Skeletal muscle tissue (tissue), 4 donors: ENCODE data around the gene FOXP1. TPM values are rescaled to one million over a fixed set of nuclear protein-coding genes. Genes with fewer than 3 reads are reported as not detected.

Experiments
- H3K27ac ChIP-seq: one replicate; pipeline ENCODE4 v1.7.0; 2013; ENCODE audit warnings: mild to moderate bottlenecking, low read depth, low read length, inconsistent platforms
- H3K27me3 ChIP-seq, 3 donors: one replicate each; pipeline ENCODE4 v1.7.0; 2013; ENCODE audit warnings: low read length in 3 of 3; ENCODE audit not compliant: control insufficient read depth in 3 of 3, insufficient read depth in 3 of 3
- H3K36me3 ChIP-seq, 3 donors: one replicate each; pipeline ENCODE4 v1.7.0; 2013; ENCODE audit warnings: low read length in 3 of 3; ENCODE audit not compliant: control insufficient read depth in 3 of 3, insufficient read depth in 3 of 3
- H3K4me1 ChIP-seq, 3 donors: one replicate each; pipeline ENCODE4 v1.7.0; 2013; ENCODE audit warnings: low read length in 3 of 3, mild to moderate bottlenecking in 3 of 3; ENCODE audit not compliant: control insufficient read depth in 3 of 3, insufficient read depth in 3 of 3
- H3K4me3 ChIP-seq, 3 donors: one replicate each; pipeline ENCODE4 v1.7.0; 2013; ENCODE audit warnings: low read length in 3 of 3
- H3K9ac ChIP-seq, 3 donors: one replicate each; pipeline ENCODE4 v1.7.0; 2013; ENCODE audit warnings: low read length in 3 of 3, mild to moderate bottlenecking in 3 of 3, moderate library complexity in 2 of 3, low read depth in 1 of 3
- H3K9me3 ChIP-seq, 3 donors: one replicate each; pipeline ENCODE4 v1.7.0; 2013; ENCODE audit warnings: low read length in 3 of 3; ENCODE audit not compliant: control insufficient read depth in 3 of 3
- total RNA-seq: library from RNA; depleted of rRNA; stranded (reverse); fragments of >200 nt; gene quantifications from one replicate; pipeline ENCODE4 v1.2.3, GENCODE V29; 2014
- donor health status: Osteomylitis.

Gene FOXP1
- total RNA-seq, 1 donor from 2014 or later, result 36.0 TPM

DNA sequence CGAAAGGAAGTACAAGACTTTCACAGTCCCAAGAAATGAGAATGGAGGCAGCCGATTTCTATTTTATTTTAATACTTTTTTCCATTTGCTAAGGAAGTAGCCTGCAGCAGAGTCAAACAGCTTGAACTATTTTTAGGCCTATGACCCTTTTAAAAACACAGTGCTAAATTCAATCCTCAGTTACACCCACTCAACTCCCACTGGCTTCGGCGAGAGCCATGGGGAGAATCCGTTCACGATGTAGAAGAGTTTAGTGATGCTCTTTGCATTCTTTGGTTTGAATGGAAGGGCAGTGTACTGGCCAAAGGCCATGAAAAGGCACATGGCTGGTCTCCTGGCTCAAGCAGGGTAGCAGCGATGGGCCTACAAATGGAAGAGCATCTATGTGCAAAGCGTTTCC is 343.5 kb downstream of the FOXP1 start:
- Histone ChIP-seq H3K9ac (no peak overlapping the region), H3K27me3 (no peaks in the 10 kb centered on the region), H3K4me3 (peak overlapping the region in 1 of 3 donors; percentile 38), H3K4me1 (peaks cover 11 to 20% (median 16%) of the 10 kb centered on the region in 3 donors), H3K9me3 (no peaks in the 10 kb centered on the region), H3K36me3 (no peaks in the 10 kb centered on the region), H3K27ac (peak overlapping the region; percentile 42)

DNA sequence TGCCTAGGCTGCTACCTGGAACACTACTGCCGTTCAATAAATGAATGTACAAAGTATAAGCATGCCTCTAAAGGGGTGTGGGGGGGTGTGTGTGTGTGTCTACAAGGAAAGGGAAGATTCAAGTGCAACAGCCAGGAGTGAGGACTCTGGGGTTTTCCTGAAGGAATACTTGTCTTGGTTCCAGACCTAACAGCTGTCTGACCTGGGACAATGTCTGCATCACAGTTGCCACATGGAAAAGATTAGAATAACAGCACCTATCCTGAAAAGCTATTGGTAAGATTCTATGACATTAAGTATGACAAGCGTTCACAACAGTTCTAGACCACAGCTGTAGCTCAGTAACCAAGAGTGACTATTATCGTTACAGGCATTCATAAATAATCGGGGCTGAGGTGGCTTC is 345.2 kb downstream of the FOXP1 start:
- no peaks in the 10 kb centered on the region for H3K9me3 ChIP-seq
- H3K36me3 ChIP-seq, result no peaks in the 10 kb centered on the region
- H3K4me3 ChIP-seq, result no peak overlapping the region
- H3K27ac ChIP-seq, result no peak overlapping the region
- H3K27me3 ChIP-seq, result no peaks in the 10 kb centered on the region
- peaks cover 11 to 20% (median 16%) of the 10 kb centered on the region in 3 donors for H3K4me1 ChIP-seq
- H3K9ac ChIP-seq, result peak overlapping the region in 1 of 3 donors; percentile 5

DNA sequence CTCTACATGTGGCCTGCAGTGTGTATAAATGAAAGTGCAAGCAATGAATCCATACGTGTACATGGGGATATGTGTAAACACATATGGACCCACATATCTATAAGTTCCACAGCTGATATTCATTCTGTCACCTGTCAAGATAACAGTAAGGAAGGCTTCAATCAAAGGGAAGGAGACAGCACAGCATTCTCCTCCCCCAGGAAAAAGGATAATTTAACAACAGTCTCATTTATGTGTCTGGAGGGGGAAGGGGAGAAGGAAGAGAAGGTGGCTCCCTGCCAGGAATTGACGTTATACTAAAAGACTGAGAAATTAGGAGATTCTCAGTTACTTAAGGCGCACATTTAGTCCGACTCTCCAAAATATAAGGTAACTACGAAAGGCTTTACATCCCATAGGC is 345.9 kb downstream of the FOXP1 start:
- Histone ChIP-seq H3K27me3 (no peaks in the 10 kb centered on the region), H3K9ac (peak overlapping the region in 1 of 3 donors; percentile 5), H3K4me3 (no peak overlapping the region), H3K9me3 (no peaks in the 10 kb centered on the region), H3K36me3 (no peaks in the 10 kb centered on the region), H3K27ac (no peak overlapping the region), H3K4me1 (peaks cover 11 to 20% (median 16%) of the 10 kb centered on the region in 3 donors)

DNA sequence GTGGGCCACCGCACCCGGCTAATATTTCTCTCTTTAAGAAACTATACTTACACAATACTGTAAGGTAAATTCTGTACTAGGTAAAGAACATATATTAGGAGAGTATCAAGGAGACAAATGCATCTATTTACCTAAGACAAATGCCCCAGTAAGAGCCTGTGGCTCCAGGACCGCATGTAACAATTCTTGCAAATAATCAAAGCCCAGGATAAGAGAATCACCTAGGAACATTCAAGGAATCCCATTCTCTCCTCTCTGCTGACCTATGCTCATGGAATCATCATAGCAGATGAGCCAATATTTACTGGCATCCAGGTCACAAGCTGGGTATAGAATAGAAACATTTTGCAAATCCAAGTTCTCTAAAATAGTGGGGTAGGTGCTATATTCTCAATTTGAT is 347.7 kb downstream of the FOXP1 start:
- no peaks in the 10 kb centered on the region for H3K9me3 ChIP-seq
- H3K36me3 ChIP-seq, result no peaks in the 10 kb centered on the region
- no peaks in the 10 kb centered on the region for H3K27me3 ChIP-seq
- peaks cover 11 to 20% (median 16%) of the 10 kb centered on the region in 3 donors for H3K4me1 ChIP-seq
- H3K4me3 ChIP-seq, result no peak overlapping the region
- no peak overlapping the region for H3K27ac ChIP-seq
- no peak overlapping the region for H3K9ac ChIP-seq

DNA sequence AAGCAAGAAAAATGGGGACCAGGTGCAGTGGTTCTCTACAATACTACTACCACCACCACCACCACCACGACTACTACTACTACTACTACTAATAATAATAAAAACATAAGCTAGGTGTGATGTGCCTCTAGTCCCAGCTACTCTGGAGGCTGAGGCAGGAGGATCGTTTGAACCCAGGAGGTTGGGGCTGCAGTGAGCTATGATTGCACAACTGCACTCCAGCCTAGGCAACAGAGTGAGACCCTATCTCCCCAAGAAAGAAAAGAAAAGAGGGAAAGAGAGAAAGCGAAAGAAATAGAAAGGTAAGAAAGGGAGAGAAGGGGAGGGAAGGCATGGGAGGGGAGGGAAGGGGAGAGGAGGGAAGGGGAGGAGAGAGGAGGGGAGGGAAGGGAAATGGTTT is 350.6 kb downstream of the FOXP1 start:
- Histone ChIP-seq H3K4me1 (peaks cover 0 to 3% (median under 1%) of the 10 kb centered on the region in 3 donors), H3K36me3 (no peaks in the 10 kb centered on the region), H3K27ac (no peak overlapping the region), H3K9me3 (no peaks in the 10 kb centered on the region), H3K9ac (no peak overlapping the region), H3K27me3 (no peaks in the 10 kb centered on the region), H3K4me3 (no peak overlapping the region)

DNA sequence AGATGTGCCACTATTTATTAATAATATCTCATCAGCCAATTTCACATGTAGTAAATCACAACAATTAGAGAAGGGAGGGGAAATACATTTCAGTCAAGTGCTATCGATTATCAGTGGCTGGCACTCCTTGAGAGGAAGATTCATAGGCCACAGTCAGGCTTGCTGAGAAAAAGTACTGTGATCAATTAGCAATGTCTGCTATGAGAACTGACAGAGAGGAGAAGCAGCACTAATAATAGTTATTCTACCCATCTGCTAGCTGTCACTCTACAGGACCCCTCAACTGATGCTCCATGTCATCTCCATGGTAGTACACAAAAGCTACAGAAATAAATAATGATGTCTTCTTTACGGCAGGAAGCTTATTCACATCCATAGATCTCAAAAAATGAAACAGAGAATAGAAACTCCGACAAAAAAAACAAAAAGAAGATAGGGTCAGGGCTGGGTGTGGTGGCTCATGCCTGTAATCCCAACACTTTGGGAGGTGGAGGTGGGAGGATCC is 351.3 kb downstream of the FOXP1 start:
- no peak overlapping the region for H3K4me3 ChIP-seq
- no peaks in the 10 kb centered on the region for H3K4me1 ChIP-seq
- no peaks in the 10 kb centered on the region for H3K9me3 ChIP-seq
- no peak overlapping the region for H3K27ac ChIP-seq
- no peaks in the 10 kb centered on the region for H3K36me3 ChIP-seq
- H3K9ac ChIP-seq, result no peak overlapping the region
- H3K27me3 ChIP-seq, result no peaks in the 10 kb centered on the region

DNA sequence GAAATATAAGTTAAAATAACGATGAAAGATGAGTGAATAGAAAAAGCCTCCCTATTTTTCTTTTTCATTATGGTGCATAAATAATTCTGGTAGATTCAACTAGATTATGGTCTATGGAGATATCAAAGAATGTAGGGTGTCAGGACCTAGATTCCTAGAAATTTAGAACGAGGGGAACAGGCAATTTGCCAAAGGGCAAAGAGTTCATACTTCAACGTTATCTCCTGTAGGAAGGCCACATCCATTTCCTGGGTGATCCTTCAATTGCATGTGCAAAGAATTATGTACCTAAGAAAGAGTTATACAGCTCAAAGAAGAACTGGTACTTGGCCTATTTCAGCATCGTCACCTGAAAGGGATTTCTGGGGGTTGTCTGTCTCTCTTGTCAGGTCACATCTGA is 351.8 kb downstream of the FOXP1 start:
- Histone ChIP-seq H3K4me1 (peaks cover 2 to 4% (median 3%) of the 10 kb centered on the region in 3 donors), H3K36me3 (no peaks in the 10 kb centered on the region), H3K27me3 (no peaks in the 10 kb centered on the region), H3K9ac (no peak overlapping the region), H3K9me3 (no peaks in the 10 kb centered on the region), H3K4me3 (no peak overlapping the region), H3K27ac (no peak overlapping the region)

DNA sequence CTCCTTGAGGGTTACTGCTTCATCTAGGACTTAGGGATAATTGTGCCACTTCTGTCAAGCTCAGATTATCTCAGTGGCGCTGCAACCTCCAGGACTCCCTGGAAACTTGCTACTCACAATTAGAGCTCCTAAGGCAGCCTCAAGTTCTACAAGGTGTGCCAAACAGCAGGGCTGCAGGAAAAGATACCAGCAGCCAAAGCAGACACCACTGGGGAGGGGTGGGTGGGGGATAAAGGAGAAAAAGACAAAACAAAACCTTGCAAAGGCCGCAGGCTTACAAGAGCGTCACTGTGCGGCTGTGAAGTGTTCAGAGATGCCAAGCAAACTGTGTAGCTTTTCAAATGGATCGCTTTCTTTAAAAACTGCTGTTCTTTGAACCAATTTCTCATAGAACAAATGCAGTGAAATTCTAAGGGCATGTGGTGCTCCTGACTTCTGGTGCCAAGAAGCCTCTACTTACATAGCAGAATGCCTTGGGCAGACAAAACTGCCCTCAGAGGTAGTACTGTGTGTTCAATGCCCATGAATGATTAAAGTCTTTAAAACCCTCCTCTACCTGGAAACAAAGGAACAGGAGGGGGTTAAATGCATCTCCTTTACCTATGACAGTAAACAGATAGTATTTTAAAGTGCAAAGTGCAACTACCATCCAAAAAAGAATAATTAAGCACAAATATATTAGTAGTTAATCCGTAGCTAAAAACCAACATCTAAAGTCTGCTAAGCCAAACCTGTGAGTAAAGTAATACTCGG is 353.4 kb downstream of the FOXP1 start:
- no peaks in the 10 kb centered on the region for H3K9me3 ChIP-seq
- H3K9ac ChIP-seq, result no peak overlapping the region
- no peak overlapping the region for H3K27ac ChIP-seq
- peaks cover 10 to 17% (median 12%) of the 10 kb centered on the region in 3 donors for H3K4me1 ChIP-seq
- no peak overlapping the region for H3K4me3 ChIP-seq
- H3K36me3 ChIP-seq, result no peaks in the 10 kb centered on the region
- H3K27me3 ChIP-seq, result no peaks in the 10 kb centered on the region

DNA sequence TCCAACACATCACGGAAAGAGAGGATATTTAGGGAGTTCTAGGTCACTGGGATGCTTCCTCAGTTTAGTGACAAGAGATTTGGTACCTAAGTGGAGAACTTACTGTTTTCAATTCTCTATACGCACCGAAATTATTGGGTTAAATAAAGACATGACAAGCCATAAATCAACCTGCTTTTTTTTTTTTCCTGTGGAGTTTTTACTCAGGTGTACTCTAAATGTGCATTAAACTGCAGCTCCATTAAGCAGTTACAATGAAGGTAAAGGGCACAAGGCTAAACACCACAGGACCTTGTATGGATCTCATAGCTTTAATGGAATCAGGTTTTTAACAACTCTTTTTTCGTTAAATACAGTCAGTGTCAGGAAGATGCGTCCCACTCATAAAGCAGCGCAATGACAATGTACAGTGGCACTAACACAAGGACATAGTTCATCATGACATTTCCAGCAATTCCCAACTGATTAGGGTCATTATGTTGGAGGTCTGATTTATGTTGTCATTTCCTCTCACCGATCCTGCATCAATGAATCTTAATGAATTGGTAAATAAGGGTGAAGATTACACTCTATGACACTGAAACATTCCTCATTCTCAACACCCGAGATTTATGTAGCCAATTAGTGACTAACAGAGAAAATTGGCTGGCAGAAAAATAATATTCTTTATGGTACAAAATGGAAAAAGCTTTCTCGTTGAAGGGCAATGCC is 355.2 kb downstream of the FOXP1 start:
- H3K27me3 ChIP-seq, result no peaks in the 10 kb centered on the region
- no peak overlapping the region for H3K4me3 ChIP-seq
- H3K9ac ChIP-seq, result no peak overlapping the region

DNA sequence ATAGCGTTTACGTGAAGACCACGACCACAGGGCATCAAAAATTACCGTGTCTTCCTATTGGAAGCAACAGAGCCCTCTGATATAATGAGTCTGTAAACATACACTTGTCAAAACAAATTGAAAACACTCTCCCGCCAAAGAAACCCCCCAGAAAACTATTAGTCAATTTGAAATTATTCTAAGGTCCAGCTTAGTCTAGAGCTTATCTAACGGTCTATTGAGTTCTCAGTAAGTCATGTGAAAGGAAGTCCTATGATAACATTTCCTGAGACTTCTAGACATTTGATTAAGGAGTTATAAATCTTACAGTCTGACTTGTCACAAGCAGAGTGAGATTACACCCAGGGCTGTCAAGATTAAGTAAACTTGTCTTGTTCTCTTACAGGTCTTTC is 356.3 kb downstream of the FOXP1 start:
- H3K4me3 ChIP-seq, result peak overlapping the region in 1 of 3 donors; percentile 72
- H3K9me3 ChIP-seq, result no peaks in the 10 kb centered on the region
- no peaks in the 10 kb centered on the region for H3K36me3 ChIP-seq
- H3K27ac ChIP-seq, result peak overlapping the region; percentile 51
- H3K27me3 ChIP-seq, result no peaks in the 10 kb centered on the region
- peak overlapping the region in 1 of 3 donors; percentile 17 for H3K9ac ChIP-seq
- peaks cover 10 to 17% (median 12%) of the 10 kb centered on the region in 3 donors for H3K4me1 ChIP-seq

More for the DNA sequence above, 355.2 kb downstream of the FOXP1 start:
- Histone ChIP-seq H3K4me1 (peaks cover 10 to 17% (median 12%) of the 10 kb centered on the region in 3 donors), H3K9me3 (no peaks in the 10 kb centered on the region), H3K27ac (no peak overlapping the region), H3K36me3 (no peaks in the 10 kb centered on the region)
